ENCODE data around the gene SNX5.

DNA sequence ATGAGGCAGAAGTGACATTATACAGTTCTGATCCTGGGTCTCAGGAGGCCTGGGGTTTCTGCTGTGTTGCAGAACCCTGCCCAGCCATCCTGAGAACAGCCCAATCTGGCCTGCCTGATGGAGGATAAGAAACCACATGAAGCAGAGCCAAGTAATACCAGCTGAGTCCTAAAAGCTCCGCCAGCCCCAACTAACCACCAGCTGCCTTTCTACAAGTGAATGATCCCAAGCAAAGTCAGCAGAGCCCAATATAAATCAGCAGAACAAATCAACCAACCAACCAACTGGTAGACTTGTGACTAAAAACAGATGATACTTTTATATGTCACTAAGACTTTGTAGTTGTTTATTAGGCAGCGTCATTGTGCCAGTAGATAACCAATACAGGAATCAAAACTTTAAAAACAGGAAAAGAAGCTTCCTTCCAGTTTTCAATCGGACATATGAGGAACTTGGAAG, 52.1 kb downstream of the SNX5 start:
- TF ChIP-seq, protein P1, sequence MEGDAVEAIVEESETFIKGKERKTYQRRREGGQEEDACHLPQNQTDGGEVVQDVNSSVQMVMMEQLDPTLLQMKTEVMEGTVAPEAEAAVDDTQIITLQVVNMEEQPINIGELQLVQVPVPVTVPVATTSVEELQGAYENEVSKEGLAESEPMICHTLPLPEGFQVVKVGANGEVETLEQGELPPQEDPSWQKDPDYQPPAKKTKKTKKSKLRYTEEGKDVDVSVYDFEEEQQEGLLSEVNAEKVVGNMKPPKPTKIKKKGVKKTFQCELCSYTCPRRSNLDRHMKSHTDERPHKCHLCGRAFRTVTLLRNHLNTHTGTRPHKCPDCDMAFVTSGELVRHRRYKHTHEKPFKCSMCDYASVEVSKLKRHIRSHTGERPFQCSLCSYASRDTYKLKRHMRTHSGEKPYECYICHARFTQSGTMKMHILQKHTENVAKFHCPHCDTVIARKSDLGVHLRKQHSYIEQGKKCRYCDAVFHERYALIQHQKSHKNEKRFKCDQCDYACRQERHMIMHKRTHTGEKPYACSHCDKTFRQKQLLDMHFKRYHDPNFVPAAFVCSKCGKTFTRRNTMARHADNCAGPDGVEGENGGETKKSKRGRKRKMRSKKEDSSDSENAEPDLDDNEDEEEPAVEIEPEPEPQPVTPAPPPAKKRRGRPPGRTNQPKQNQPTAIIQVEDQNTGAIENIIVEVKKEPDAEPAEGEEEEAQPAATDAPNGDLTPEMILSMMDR (IDR thresholded peaks at IDR 0.05; ENCODE audit: low read depth, low read length) = no peak
- TF ChIP-seq EZH2phosphoT487 (IDR thresholded peaks at IDR 0.05; ENCODE audit: low read depth) = no peak
